Measurements from ENCODE around the gene TNRC6B.

- TF ChIP-seq JUN (CRISPR knock-in tag; IDR thresholded peaks at IDR 0.05) (no peak), ZNF503 (CRISPR knock-in tag; IDR thresholded peaks at IDR 0.05) (no peak), NR2F2 (IDR thresholded peaks at IDR 0.05; ENCODE audit: borderline replicate concordance, low read depth) (no peak), ZNF460 (CRISPR knock-in tag; IDR thresholded peaks at IDR 0.05; ENCODE audit: borderline replicate concordance) (no peak), SETDB1 (CRISPR knock-in tag; IDR thresholded peaks at IDR 0.05; ENCODE audit: borderline replicate concordance) (no peak), MLX (CRISPR knock-in tag; IDR thresholded peaks at IDR 0.05) (no peak), ZBTB26 (CRISPR knock-in tag; IDR thresholded peaks at IDR 0.05; ENCODE audit: borderline replicate concordance) (no peak), JUND (CRISPR knock-in tag; IDR thresholded peaks at IDR 0.05) (no peak), ZNF256 (CRISPR knock-in tag; conservative IDR thresholded peaks at IDR 0.05) (no peak), MAX (IDR thresholded peaks at IDR 0.05) (no peak), GABPA (IDR thresholded peaks at IDR 0.05; ENCODE audit: low read depth, low read length) (no peak), GABPA (CRISPR knock-in tag; IDR thresholded peaks at IDR 0.05; ENCODE audit: low read depth) (no peak), SP1 (IDR thresholded peaks at IDR 0.05) (no peak), SP1 (CRISPR knock-in tag; IDR thresholded peaks at IDR 0.05) (no peak), SALL2 (CRISPR knock-in tag; IDR thresholded peaks at IDR 0.05) (no peak)
Observed at GRCh38 chr22:40161194-40161593, 16.5 kb upstream of the TNRC6B start.
